HCT116 (cell line): Measurements from ENCODE around the gene TNS3. TPM values are rescaled to one million over a fixed set of nuclear protein-coding genes. Genes with fewer than 3 reads are reported as not detected.

Source experiments
- ATAC-seq: fragments of 200-7000 bp; cut with Tn5 transposase; 2 replicates; pipeline ENCODE4 v1.9.1; 2020; ENCODE audit warnings: mild to moderate bottlenecking, moderate library complexity
- BruUV-seq: library from RNA; stranded (reverse); fragments of 400-500 nt; replicated peaks from 2 replicates; lab custom pipeline; 2021; lab: Mats Ljungman, UMichigan
- CTCF ChIA-PET: fragments of 300-600 bp; sonication (Branson Sonifier 250); formaldehyde crosslinking; loops from one replicate; lab custom pipeline; 2021; ENCODE audit warnings: antibody characterized with exemption; lab: Charles Lee
- POLR2A ChIA-PET: fragments of 300-600, 350-600 bp; sonication (Branson Sonifier 250); formaldehyde crosslinking; loops from one replicate; lab custom pipeline; 2021; ENCODE audit warnings: antibody characterized with exemption; lab: Charles Lee
- RAD21 ChIA-PET, 2 experiments: fragments of 300-600 bp; sonication (Branson Sonifier 250); formaldehyde crosslinking; loops; one replicate each; lab custom pipeline; 2023; ENCODE audit warnings: low total read pairs in 2 of 2; ENCODE audit not compliant: uncharacterized antibody in 2 of 2, unreplicated experiment in 2 of 2, low non-redundant PET in 1 of 2; lab: Charles Lee
- DNase-seq: peaks from one replicate; pipeline ENCODE4 v3.0.0-alpha.2; 2010; ENCODE audit warnings: low read depth, low spot score
- H2AFZ ChIP-seq: fragments of 200-600 bp; shearing (Covaris generic), sonication (generic); 2 replicates; pipeline ENCODE4 v1.6.1; 2017; ENCODE audit warnings: low read depth, mixed run types, mixed read lengths, antibody characterized with exemption, low read length; ENCODE audit not compliant: poor library complexity, severe bottlenecking
- H3K27ac ChIP-seq: 2 replicates; pipeline ENCODE4 v1.5.1; 2012; ENCODE audit warnings: low read depth, low read length
- H3K27me3 ChIP-seq: fragments of 200-600 bp; sonication (generic); 2 replicates; pipeline ENCODE4 v1.6.1; 2016; ENCODE audit warnings: mixed run types, low read length, mixed read lengths; ENCODE audit not compliant: insufficient read depth
- H3K36me3 ChIP-seq, 2 experiments: fragments of 200-500 bp in 1 of 2; fragments of 200-600 bp in 1 of 2; sonication (Bioruptor generic) in 1 of 2; sonication (generic) in 1 of 2; 2 replicates each; pipeline versions ENCODE4 v1.5.1 to v1.6.1; 2014 to 2016; ENCODE audit warnings: low read length in 2 of 2, inconsistent platforms in 1 of 2, mixed read lengths in 1 of 2, mixed run types in 1 of 2; ENCODE audit not compliant: insufficient read depth in 2 of 2, control insufficient read depth in 1 of 2
- H3K4me1 ChIP-seq, 2 experiments: fragments of 200-600 bp in 1 of 2; sonication (generic) in 1 of 2; 2 replicates each; pipeline versions ENCODE4 v1.5.1 to v1.6.1; 2012 to 2017; ENCODE audit warnings: low read length in 2 of 2, inconsistent platforms in 1 of 2, mild to moderate bottlenecking in 1 of 2, mixed read lengths in 1 of 2, mixed run types in 1 of 2, moderate library complexity in 1 of 2; ENCODE audit not compliant: insufficient read depth in 2 of 2, control insufficient read depth in 1 of 2
- H3K4me2 ChIP-seq: fragments of 200-600 bp; sonication (generic); 2 replicates; pipeline ENCODE4 v1.6.1; 2017; ENCODE audit warnings: mixed run types, low read length, mixed read lengths
- H3K4me3 ChIP-seq, 2 experiments: fragments of 200-600 bp in 1 of 2; sonication (generic) in 1 of 2; replicated peaks in 1 of 2; 2 replicates each; pipeline ENCODE4 v1.5.1; 2011 to 2016; ENCODE audit warnings: low read length in 2 of 2, control low read depth in 1 of 2, low read depth in 1 of 2, mild to moderate bottlenecking in 1 of 2, mixed read lengths in 1 of 2, mixed run types in 1 of 2
- H3K79me2 ChIP-seq: fragments of 200-600 bp; sonication (generic); 2 replicates; pipeline ENCODE4 v1.6.1; 2017; ENCODE audit warnings: mild to moderate bottlenecking, mixed run types, low read length, moderate library complexity, mixed read lengths; ENCODE audit not compliant: insufficient read depth
- H3K9ac ChIP-seq: fragments of 200-600 bp; sonication (generic); 2 replicates; pipeline ENCODE4 v1.6.1; 2016; ENCODE audit warnings: low read length, mixed read lengths
- H3K9me2 ChIP-seq: fragments of 200-600 bp; sonication (generic), shearing (Covaris generic); 2 replicates; pipeline ENCODE4 v1.6.1; 2017; ENCODE audit warnings: mixed run types, mild to moderate bottlenecking, moderate library complexity; ENCODE audit not compliant: insufficient read depth
- H3K9me3 ChIP-seq, 2 experiments: fragments of 200-500 bp in 1 of 2; fragments of 200-600 bp in 1 of 2; sonication (Bioruptor generic) in 1 of 2; sonication (generic) in 1 of 2; 2 replicates each; pipeline ENCODE4 v1.6.1; 2014 to 2017; ENCODE audit warnings: low read length in 2 of 2, mixed read lengths in 2 of 2, inconsistent platforms in 1 of 2, low read depth in 1 of 2, mild to moderate bottlenecking in 1 of 2, mixed run types in 1 of 2, moderate library complexity in 1 of 2; ENCODE audit not compliant: control insufficient read depth in 1 of 2, insufficient read depth in 1 of 2
- H4K20me1 ChIP-seq: fragments of 200-600 bp; sonication (generic), shearing (Covaris generic); 2 replicates; pipeline ENCODE4 v1.6.1; 2017; ENCODE audit warnings: mixed run types, mild to moderate bottlenecking, moderate library complexity; ENCODE audit not compliant: insufficient read depth
- CBX3 ChIP-seq: IDR thresholded peaks from 2 replicates; pipeline ENCODE4 v1.6.1; 2012; ENCODE audit warnings: low read depth
- EZH2phosphoT487 ChIP-seq: fragments of 200-600 bp; IDR thresholded peaks from 2 replicates; pipeline ENCODE4 v1.6.1; 2018; ENCODE audit warnings: antibody characterized with exemption, borderline replicate concordance
- JUND ChIP-seq: IDR thresholded peaks from 2 replicates; pipeline ENCODE4 v1.6.1; 2012
- POLR2AphosphoS5 ChIP-seq: IDR thresholded peaks from 2 replicates; pipeline ENCODE4 v1.6.1; 2011; ENCODE audit warnings: mild to moderate bottlenecking, low read depth, low read length, moderate library complexity
- RAD21 ChIP-seq: IDR thresholded peaks from 2 replicates; pipeline ENCODE4 v1.6.1; 2012; ENCODE audit warnings: low read depth, mild to moderate bottlenecking
- SIN3A ChIP-seq: IDR thresholded peaks from 2 replicates; pipeline ENCODE4 v1.6.1; 2012; ENCODE audit warnings: low read depth
- SP1 ChIP-seq: IDR thresholded peaks from 2 replicates; pipeline ENCODE4 v1.6.1; 2012; ENCODE audit warnings: low read depth
- SRF ChIP-seq: IDR thresholded peaks from 2 replicates; pipeline ENCODE4 v1.6.1; 2012; ENCODE audit warnings: low read depth
- TCF7L2 ChIP-seq: IDR thresholded peaks from 2 replicates; pipeline ENCODE4 v1.7.0; 2011; ENCODE audit warnings: borderline replicate concordance, inconsistent platforms; ENCODE audit not compliant: insufficient read depth, insufficient read length; ENCODE audit errors: extremely low read depth
- YY1 ChIP-seq: IDR thresholded peaks from 2 replicates; pipeline ENCODE4 v1.6.1; 2011; ENCODE audit warnings: low read length, low read depth, moderate library complexity, mild to moderate bottlenecking; ENCODE audit not compliant: insufficient replicate concordance; ENCODE audit errors: extremely low read depth
- ZNF274 ChIP-seq: fragments of 200-500 bp; sonication (Bioruptor generic); IDR thresholded peaks from 2 replicates; pipeline ENCODE4 v1.6.1; 2014; ENCODE audit warnings: mild to moderate bottlenecking, low read depth, low read length, inconsistent platforms
- intact Hi-C: fragments of 100-400 bp; cut with micrococcal nuclease; formaldehyde crosslinking; loops from 2 replicates; pipeline ENCODE4 v1.10.0; 2022
- total RNA-seq: library from RNA; stranded (reverse); gene quantifications from one replicate; pipeline ENCODE4 v1.2.1, GENCODE V29; 2021; ENCODE audit not compliant: unreplicated experiment
- TF ChIP-seq, protein P1 (sequence below), 3 experiments: fragments of 200-600 bp in 1 of 3; sonication (generic) in 1 of 3; IDR thresholded peaks in 2 of 3; conservative IDR thresholded peaks in 1 of 3; 2 replicates each; pipeline ENCODE4 v1.5.1; 2012 to 2017; ENCODE audit warnings: low read depth in 2 of 3, low read length in 2 of 3, antibody characterized with exemption in 1 of 3, borderline replicate concordance in 1 of 3, control low read depth in 1 of 3, mild to moderate bottlenecking in 1 of 3, mixed read lengths in 1 of 3, mixed run types in 1 of 3, moderate library complexity in 1 of 3; ENCODE audit not compliant: insufficient read depth in 1 of 3

Gene TNS3
- total RNA-seq, 1 experiment from 2014 or later: 9.1 TPM

- TF ChIP-seq CBX3 (no peak), YY1 (no peak), POLR2AphosphoS5 (no peak), SRF (no peak), SP1 (no peak), TCF7L2 (no peak), ZNF274 (no peak), JUND (no peak), RAD21 (no peak), SIN3A (no peak)
Observed at GRCh38 chr7:47535035-47535703, 46.7 kb downstream of the TNS3 start (continued).

DNA sequence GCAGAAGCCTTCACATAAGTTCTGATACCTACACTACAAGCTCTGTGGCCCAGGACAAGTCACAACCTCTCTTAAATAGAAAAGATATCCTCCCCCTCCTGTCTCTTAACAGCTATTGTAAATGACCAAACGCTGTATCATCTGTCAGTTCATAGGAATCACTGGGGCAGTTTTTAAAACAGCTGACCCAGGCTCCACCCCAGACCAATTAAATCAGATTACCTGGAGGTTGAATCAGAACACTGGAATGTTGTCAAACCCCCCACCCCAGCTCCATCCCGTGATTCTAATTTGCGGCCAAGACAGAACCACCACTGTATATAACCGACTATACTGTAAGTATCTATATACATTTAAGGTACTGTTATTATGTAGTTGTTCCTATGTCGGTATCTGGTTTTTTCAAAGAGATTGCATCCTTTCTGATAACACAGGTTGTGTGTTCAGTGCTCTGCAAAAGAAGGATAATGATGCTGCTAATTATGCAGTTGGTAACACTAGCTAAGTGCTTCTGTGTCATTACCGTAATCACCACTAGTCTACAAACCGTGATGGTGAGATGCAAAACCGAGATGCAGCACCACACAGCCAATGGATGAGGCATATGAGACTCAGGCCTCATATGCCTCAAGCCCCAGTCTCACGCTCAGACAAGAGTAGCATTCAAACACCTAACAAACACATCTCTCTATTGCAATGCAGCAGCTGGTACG is 47.4 kb downstream of the TNS3 start:
- ChIA-PET RAD21 (interaction anchor here in 1 of 2 experiments (0.6 kb wide), 1 partner anchor 120 kb away, joined by 3 read pairs; no protein-coding TSS in a partner anchor), CTCF (interaction anchor here (0.9 kb wide), 1 partner anchor 98 kb away, joined by 4 read pairs; no protein-coding TSS in a partner anchor), POLR2A (no interaction called here)
- intact Hi-C loops: no loop called here
- no TSS peak for BruUV-seq
- Histone ChIP-seq H4K20me1 (no peaks in the 10 kb centered on the region), H3K27me3 (no peaks in the 10 kb centered on the region), H3K4me3 (no peak overlapping the region), H3K36me3 (no peaks in the 10 kb centered on the region), H3K9me3 (no peaks in the 10 kb centered on the region), H3K4me1 (peaks cover 8 to 10% of the 10 kb centered on the region in 2 experiments; a peak in 2 of 4 replicates), H3K79me2 (no peaks in the 10 kb centered on the region), H3K9ac (no peak overlapping the region), H2AFZ (no peak overlapping the region), H3K9me2 (no peaks in the 10 kb centered on the region), H3K4me2 (no peak overlapping the region), H3K27ac (no peak overlapping the region)
- TF ChIP-seq, protein P1, sequence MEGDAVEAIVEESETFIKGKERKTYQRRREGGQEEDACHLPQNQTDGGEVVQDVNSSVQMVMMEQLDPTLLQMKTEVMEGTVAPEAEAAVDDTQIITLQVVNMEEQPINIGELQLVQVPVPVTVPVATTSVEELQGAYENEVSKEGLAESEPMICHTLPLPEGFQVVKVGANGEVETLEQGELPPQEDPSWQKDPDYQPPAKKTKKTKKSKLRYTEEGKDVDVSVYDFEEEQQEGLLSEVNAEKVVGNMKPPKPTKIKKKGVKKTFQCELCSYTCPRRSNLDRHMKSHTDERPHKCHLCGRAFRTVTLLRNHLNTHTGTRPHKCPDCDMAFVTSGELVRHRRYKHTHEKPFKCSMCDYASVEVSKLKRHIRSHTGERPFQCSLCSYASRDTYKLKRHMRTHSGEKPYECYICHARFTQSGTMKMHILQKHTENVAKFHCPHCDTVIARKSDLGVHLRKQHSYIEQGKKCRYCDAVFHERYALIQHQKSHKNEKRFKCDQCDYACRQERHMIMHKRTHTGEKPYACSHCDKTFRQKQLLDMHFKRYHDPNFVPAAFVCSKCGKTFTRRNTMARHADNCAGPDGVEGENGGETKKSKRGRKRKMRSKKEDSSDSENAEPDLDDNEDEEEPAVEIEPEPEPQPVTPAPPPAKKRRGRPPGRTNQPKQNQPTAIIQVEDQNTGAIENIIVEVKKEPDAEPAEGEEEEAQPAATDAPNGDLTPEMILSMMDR (IDR thresholded peaks at IDR 0.05 in 2 of 3, conservative IDR thresholded peaks at IDR 0.05 in 1 of 3; ENCODE audit: borderline replicate concordance in 1 of 3, insufficient read depth in 1 of 3, low read depth in 2 of 3, low read length in 2 of 3): peak in 2 of 3 experiments; percentile 10 to 42; a peak in 3 of 6 replicates
- TF ChIP-seq EZH2phosphoT487: no peak
- DNase-seq (no peak), ATAC-seq (peak; percentile 83)
